GM12878 (cell line): ENCODE data around the gene CYP27A1. TPM values are rescaled to one million over a fixed set of nuclear protein-coding genes. Genes with fewer than 3 reads are reported as not detected.

ENCODE experiments used
- ATAC-seq: fragments of 200-7000 bp; cut with Tn5 transposase; 3 replicates; pipeline ENCODE4 v1.9.1; 2020; ENCODE audit warnings: mild to moderate bottlenecking, moderate library complexity
- BruUV-seq: library from RNA; stranded (reverse); fragments of 400-500 nt; replicated peaks from 2 replicates; lab custom pipeline; 2021; lab: Mats Ljungman, UMichigan
- CTCF ChIA-PET: fragments of 300-600 bp; sonication (Branson Sonifier 250); formaldehyde crosslinking; extraction: SDS; loops from one replicate; lab custom pipeline; 2021; ENCODE audit warnings: inconsistent platforms; lab: Yijun Ruan, JAX
- POLR2A ChIA-PET: fragments of 350-600 bp; formaldehyde crosslinking; extraction: SDS; loops from one replicate; lab custom pipeline; 2021; ENCODE audit warnings: inconsistent platforms; lab: Charles Lee
- RAD21 ChIA-PET: fragments of 300-600 bp; sonication (Branson Sonifier 250); formaldehyde crosslinking; loops from one replicate; lab custom pipeline; 2023; ENCODE audit warnings: antibody characterized with exemption; ENCODE audit not compliant: unreplicated experiment; lab: Charles Lee
- SMC1A ChIA-PET: fragments of 300-600 bp; sonication (Branson Sonifier 250); formaldehyde crosslinking; loops from one replicate; lab custom pipeline; 2023; ENCODE audit not compliant: unreplicated experiment, uncharacterized antibody; lab: Charles Lee
- DNase-seq: peaks from one replicate; pipeline ENCODE4 v3.0.0-alpha.2; 2011; ENCODE audit warnings: low read depth, low spot score
- FAIRE-seq: peaks from 3 replicates; lab custom pipeline; 2011; peaks lifted over from hg19 to GRCh38; lab: Jason Lieb, UNC
- H2AFZ ChIP-seq: 2 replicates; pipeline ENCODE4 v1.6.0; 2011; ENCODE audit warnings: low read depth, low read length, control low read depth; ENCODE audit not compliant: control insufficient read depth
- H3K27ac ChIP-seq: 2 replicates; pipeline ENCODE4 v1.5.1; 2011; ENCODE audit warnings: control low read depth; ENCODE audit not compliant: control insufficient read depth, insufficient read depth
- H3K27me3 ChIP-seq, 2 experiments: replicated peaks in 1 of 2; 2 replicates each; pipeline versions ENCODE4 v1.6.0 to v1.6.1; 2011; ENCODE audit warnings: low read length in 1 of 2; ENCODE audit not compliant: control insufficient read depth in 2 of 2, insufficient read depth in 2 of 2
- H3K36me3 ChIP-seq, 2 experiments: 2 replicates each; pipeline ENCODE4 v1.5.1; 2011; ENCODE audit warnings: low read length in 1 of 2; ENCODE audit not compliant: control insufficient read depth in 2 of 2, insufficient read depth in 2 of 2
- H3K4me1 ChIP-seq: 2 replicates; pipeline ENCODE4 v1.6.1; 2011; ENCODE audit warnings: mild to moderate bottlenecking, low read length, moderate library complexity, mixed read lengths; ENCODE audit not compliant: control insufficient read depth, insufficient read depth
- H3K4me2 ChIP-seq: 2 replicates; pipeline ENCODE4 v1.6.0; 2011; ENCODE audit warnings: control low read depth; ENCODE audit not compliant: control insufficient read depth, insufficient read depth
- H3K4me3 ChIP-seq: fragments of 200-600 bp; sonication (generic); 2 replicates; pipeline ENCODE4 v1.5.1; 2016
- H3K79me2 ChIP-seq: 2 replicates; pipeline ENCODE4 v1.6.0; 2011; ENCODE audit warnings: low read length; ENCODE audit not compliant: control insufficient read depth, insufficient read depth
- H3K9ac ChIP-seq: 2 replicates; pipeline ENCODE4 v1.8.0; 2011; ENCODE audit warnings: low read length, control low read depth, mixed read lengths; ENCODE audit not compliant: control insufficient read depth, insufficient read depth
- H3K9me3 ChIP-seq: replicated peaks from 3 replicates; pipeline ENCODE4 v1.5.1; 2011; ENCODE audit warnings: mild to moderate bottlenecking, low read length; ENCODE audit not compliant: control insufficient read depth, insufficient read depth
- H4K20me1 ChIP-seq: 2 replicates; pipeline ENCODE4 v1.6.0; 2011; ENCODE audit not compliant: control insufficient read depth, insufficient read depth
- CBX5 ChIP-seq: sonication (generic); IDR thresholded peaks from 2 replicates; pipeline ENCODE4 v1.6.1; 2016; ENCODE audit warnings: low read depth, moderate library complexity, mild to moderate bottlenecking, inconsistent platforms
- EZH2 ChIP-seq: IDR thresholded peaks from 2 replicates; pipeline ENCODE4 v1.6.1; 2012; ENCODE audit warnings: low read depth, mild to moderate bottlenecking, control low read depth, inconsistent platforms, low read length, borderline replicate concordance; ENCODE audit not compliant: control insufficient read depth
- HDAC6 ChIP-seq: fragments of 200-600 bp; sonication (generic); IDR thresholded peaks from one replicate; pipeline ENCODE4 v1.8.0; 2017; ENCODE audit warnings: antibody characterized with exemption; ENCODE audit not compliant: unreplicated experiment
- JUNB ChIP-seq: IDR thresholded peaks from 2 replicates; pipeline ENCODE4 v1.6.1; 2016; ENCODE audit warnings: antibody characterized with exemption, mild to moderate bottlenecking
- MEF2B ChIP-seq: fragments of 450-650 bp; IDR thresholded peaks from 2 replicates; pipeline ENCODE4 v1.6.1; 2018; ENCODE audit warnings: mild to moderate bottlenecking, moderate library complexity; ENCODE audit not compliant: partially characterized antibody, poor library complexity, severe bottlenecking
- NFYB ChIP-seq: IDR thresholded peaks from 2 replicates; pipeline ENCODE4 v1.6.1; 2011; ENCODE audit warnings: low read depth, mild to moderate bottlenecking, low read length, improper control_type of control experiment, moderate library complexity; ENCODE audit not compliant: insufficient read depth
- SP1 ChIP-seq: IDR thresholded peaks from one replicate; pipeline ENCODE4 v1.6.1; 2011; ENCODE audit warnings: low read depth, low read length
- YY1 ChIP-seq: IDR thresholded peaks from 2 replicates; pipeline ENCODE4 v1.6.1; 2011; ENCODE audit warnings: low read depth, mild to moderate bottlenecking, low read length
- ZNF217 ChIP-seq: fragments of 450-650 bp; IDR thresholded peaks from 2 replicates; pipeline ENCODE4 v1.6.1; 2017; ENCODE audit warnings: antibody characterized with exemption, mild to moderate bottlenecking
- WGBS: methylation state at CpG from one replicate; pipeline ENCODE4 v1.1.6; 2016; ENCODE audit warnings: low lambda C conversion rate; ENCODE audit not compliant: insufficient replicate concordance, insufficient coverage; ENCODE audit errors: missing lambda C conversion rate; 5-methylcytosine and 5-hydroxymethylcytosine counted together
- in situ Hi-C: fragments of 300-500 bp; cut with MboI; formaldehyde crosslinking; loops from 9 replicates; pipeline ENCODE4 v1.14.3; 2018; ENCODE audit warnings: mixed read lengths
- intact Hi-C: fragments of 100-400 bp; cut with micrococcal nuclease; formaldehyde crosslinking; loops from one replicate; pipeline ENCODE4 v1.14.2; 2022; ENCODE audit not compliant: unreplicated experiment
- polyA plus RNA-seq, 11 experiments: library from polyadenylated mRNA; depleted of rRNA in 4 of 11; unstranded in 6 of 11; stranded (reverse) in 5 of 11; fragments of >200 nt; fragmentation: Nextera tagmentation in 4 of 11; fragmentation: Illumina TruSeq in 1 of 11; extraction: Ambion mirVana in 4 of 11; extraction: Trizol in 1 of 11; gene quantifications; 1 replicate in 1 of 11; 2 replicates in 10 of 11; pipeline versions ENCODE4 v1.2.1 to v1.2.3, GENCODE V29; 2011 to 2016; ENCODE audit warnings: inconsistent platforms in 2 of 11, missing spikeins in 2 of 11, low read depth in 1 of 11
- total RNA-seq, 4 experiments: library from RNA; depleted of rRNA in 3 of 4; stranded (reverse); fragments of >200 nt in 3 of 4; fragmentation: Illumina TruSeq in 1 of 4; extraction: Trizol in 1 of 4; gene quantifications; 2 replicates each; pipeline versions ENCODE4 v1.2.1 to v1.2.3, GENCODE V29; 2013 to 2021

The CYP27A1 gene
- total and polyA plus RNA-seq, 10 of the 15 experiments (the other 5 are each of a cell fraction or from before 2014, with no cell fraction given): 0.11 to 0.72 (median 0.18) TPM; not detected in 2

DNA sequence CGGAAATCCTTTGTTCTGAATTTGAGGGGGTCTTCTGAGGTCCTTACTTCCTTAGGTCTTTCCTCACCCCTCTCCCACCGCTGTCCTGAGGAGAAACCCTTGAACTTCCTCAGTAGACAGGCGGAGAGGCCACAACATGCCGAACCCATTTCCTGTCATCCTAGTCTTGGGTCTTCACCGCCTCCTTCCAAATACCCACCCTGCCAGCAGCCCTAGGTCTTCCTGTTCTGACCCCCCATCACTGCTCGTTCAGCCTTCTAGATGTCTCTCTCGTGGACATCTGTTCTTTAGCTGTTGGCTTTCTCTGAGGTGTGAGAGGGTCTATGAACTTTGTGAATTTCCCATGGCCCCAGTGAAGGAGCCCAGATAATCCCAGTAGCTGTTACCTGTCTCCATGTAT lies 27.2 kb upstream of the CYP27A1 start (continued):
- TF ChIP-seq CBX5: no peak

- 97% methylated on average over 3 of the region's 3 CpGs for WGBS
These were observed 26.8 kb upstream of the CYP27A1 start for GRCh38 chr2:218755198-218755566.

More at GRCh38 chr2:218755198-218755566, 26.8 kb upstream of the CYP27A1 start:
- no peak overlapping the region for H2AFZ ChIP-seq
- H3K4me3 ChIP-seq: no peak overlapping the region
- H3K4me2 ChIP-seq: no peak overlapping the region
- ChIA-PET POLR2A (interaction anchor here (1.0 kb wide), 1 partner anchor 97 kb away, joined by 4 read pairs; no protein-coding TSS in a partner anchor), SMC1A (no interaction called here), RAD21 (no interaction called here), CTCF (no interaction called here)
- no peaks in the 10 kb centered on the region for H3K27me3 ChIP-seq
- peaks cover 22 to 31% of the 10 kb centered on the region in 2 experiments for H3K36me3 ChIP-seq
- in situ Hi-C loops (no loop called here), intact Hi-C loops (no loop called here)
- no TSS peak for BruUV-seq
- H4K20me1 ChIP-seq: no peaks in the 10 kb centered on the region
- no peak overlapping the region for H3K9ac ChIP-seq
- no peaks in the 10 kb centered on the region for H3K79me2 ChIP-seq
- FAIRE-seq (no peak), ATAC-seq (no peak), DNase-seq (no peak)
- no peak overlapping the region for H3K27ac ChIP-seq
- no peaks in the 10 kb centered on the region for H3K9me3 ChIP-seq
- no peaks in the 10 kb centered on the region for H3K4me1 ChIP-seq
- TF ChIP-seq MEF2B (no peak), NFYB (no peak), SP1 (no peak), ZNF217 (no peak), EZH2 (no peak), YY1 (no peak), JUNB (no peak), HDAC6 (no peak)
